ENCODE data around the gene TASOR2. TPM values are rescaled to one million over a fixed set of nuclear protein-coding genes. Genes with fewer than 3 reads are reported as not detected.

The TASOR2 gene
- total RNA-seq, 1 experiment from 2014 or later: 86.6 TPM

DNA sequence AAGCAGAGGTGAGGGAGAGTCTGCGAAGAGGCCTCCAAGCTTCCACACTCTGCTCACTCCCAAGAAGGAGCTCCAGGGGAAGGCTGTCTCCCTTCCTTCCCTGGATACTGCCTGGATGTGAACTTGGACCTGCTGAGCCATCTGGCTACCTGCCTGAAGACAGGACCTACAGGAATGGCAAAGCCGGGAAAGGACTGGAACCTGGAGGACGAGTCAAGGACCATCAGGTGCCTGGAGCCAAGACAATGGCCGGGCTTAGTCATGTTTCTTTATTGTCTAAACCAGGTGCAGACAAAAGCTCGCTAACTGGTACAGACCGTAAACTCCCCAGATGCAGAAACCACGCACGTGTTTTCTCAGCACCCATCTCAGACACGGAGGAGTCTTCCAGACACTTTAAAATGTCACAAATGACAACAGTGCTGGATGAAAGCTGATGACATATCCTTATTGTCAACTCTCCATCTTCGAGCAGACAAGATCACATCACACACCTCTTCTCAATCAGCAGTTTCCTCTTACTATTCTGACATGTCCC is 30.4 kb upstream of the TASOR2 start:
- DNase-seq (ENCODE audit: extremely low read depth, low read depth): no peak

- no peak for DNase-seq (ENCODE audit: extremely low read depth, low read depth)
These were observed 29.5 kb upstream of the TASOR2 start for GRCh38 chr10:5655121-5655520.

DNA sequence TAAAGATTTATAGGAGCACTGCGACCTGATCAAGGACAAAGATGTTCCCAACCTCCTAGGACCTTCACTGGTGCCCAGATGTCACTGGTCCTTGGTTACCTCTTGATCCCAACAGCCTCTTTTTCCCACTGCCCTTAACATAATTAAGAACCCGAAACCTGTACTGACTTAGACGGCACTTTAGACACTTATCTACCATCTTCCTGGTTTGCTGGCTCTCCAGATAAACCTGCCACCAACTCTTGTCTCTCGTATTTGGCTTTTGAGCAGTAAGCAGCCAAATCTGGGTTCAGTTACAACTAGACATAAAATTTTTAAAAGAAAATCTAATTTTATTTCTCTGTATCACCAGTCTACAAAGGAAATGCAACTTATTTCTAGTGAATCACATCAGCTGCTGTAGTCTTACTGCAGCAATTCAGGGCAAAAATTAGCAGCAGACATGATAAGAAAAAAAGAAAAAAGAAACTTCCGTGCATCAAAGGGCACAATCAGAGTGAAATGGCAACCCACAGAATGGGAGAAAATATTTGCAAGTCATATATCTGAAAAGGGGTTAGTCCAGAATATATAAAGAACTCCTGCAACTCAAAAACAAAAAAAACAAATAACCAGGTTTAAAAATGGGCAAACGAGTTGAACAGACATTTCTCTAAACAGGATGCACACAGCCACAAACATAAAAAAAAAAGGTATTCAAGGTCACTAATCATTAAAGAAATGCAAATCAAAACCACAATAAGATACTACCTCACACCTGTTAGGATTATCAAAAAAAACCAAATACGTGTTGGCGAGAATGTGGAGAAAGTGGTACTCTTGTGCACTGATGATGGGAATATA is 27.7 kb upstream of the TASOR2 start:
- no peak for DNase-seq (ENCODE audit: extremely low read depth, low read depth)

DNA sequence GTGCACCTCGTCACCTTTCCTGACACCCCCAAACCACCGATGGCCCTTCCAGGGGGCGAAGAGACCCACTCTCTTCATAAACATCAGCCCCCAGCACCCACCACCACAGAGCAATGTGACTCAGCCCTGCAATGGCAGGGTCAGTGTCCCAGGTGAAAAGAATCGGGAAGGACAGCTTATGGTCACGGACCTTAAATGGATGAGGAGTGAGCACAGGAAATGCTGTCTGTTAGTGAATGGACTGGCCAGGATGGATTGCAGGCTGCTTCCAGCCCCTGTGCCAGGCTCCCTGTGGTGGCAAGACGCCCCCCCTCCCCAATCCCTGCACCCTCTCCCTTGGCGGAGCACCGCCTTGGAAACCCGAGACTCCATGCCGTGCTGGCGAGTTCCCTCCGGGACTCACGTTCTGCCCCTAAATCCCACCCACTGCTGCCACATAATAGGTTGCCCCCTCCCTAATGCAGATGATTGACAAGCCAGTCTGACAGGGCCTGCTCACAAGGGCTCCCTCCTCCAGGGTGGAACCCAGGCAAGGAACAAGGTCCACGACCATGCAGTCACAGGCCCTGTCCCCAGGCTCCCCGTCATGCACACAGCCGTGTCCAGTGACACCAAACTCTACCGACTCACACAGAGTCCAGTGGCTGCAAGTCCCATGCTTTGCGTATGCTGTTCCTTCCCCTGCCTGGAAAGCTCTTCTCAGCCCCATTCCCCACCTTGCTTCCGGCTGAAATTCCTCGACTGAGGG is 25.6 kb upstream of the TASOR2 start:
- no peak for DNase-seq (ENCODE audit: extremely low read depth, low read depth)

DNA sequence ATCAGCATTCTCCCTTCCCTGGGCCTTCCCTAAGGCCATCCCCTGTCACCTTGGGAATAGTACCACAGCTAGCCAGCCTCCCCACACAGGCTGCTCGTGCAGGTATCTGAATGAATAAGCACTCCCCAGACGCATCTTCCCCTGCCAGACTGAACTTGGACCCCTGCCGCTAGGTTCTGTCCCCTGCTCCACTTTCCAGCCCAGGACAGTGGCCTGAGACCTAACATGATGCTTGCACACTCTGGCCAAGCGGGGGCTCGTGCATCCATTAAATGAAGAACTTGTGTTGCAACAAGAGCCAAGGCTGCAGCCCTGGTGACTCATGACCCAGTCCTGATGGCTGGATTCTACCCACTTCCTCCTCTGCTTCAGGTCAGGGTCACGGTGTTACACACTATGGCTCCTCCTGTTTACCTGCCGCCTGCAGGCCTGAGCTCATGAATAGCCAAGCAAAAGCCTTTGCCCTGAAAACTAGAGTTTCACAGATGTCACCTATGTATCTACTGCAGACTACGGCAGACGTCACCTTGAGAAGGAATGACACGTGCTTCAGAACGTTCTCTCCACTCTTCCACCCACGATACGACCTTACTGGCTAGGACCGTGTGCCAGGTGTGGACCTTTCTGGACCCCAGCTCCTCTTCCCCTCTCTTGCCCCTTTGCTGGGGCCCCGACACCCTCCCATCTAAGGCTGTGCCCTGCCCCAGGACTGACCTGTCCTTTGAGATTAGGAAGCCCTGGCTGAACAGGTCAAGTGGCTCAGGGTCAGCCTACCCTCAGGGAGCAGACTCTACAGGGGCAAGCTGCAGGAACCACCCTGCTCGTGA is 24.7 kb upstream of the TASOR2 start:
- no peak for DNase-seq (ENCODE audit: extremely low read depth, low read depth)

- DNase-seq (ENCODE audit: extremely low read depth, low read depth): no peak
These were observed 23.6 kb upstream of the TASOR2 start for GRCh38 chr10:5661043-5661442.

DNA sequence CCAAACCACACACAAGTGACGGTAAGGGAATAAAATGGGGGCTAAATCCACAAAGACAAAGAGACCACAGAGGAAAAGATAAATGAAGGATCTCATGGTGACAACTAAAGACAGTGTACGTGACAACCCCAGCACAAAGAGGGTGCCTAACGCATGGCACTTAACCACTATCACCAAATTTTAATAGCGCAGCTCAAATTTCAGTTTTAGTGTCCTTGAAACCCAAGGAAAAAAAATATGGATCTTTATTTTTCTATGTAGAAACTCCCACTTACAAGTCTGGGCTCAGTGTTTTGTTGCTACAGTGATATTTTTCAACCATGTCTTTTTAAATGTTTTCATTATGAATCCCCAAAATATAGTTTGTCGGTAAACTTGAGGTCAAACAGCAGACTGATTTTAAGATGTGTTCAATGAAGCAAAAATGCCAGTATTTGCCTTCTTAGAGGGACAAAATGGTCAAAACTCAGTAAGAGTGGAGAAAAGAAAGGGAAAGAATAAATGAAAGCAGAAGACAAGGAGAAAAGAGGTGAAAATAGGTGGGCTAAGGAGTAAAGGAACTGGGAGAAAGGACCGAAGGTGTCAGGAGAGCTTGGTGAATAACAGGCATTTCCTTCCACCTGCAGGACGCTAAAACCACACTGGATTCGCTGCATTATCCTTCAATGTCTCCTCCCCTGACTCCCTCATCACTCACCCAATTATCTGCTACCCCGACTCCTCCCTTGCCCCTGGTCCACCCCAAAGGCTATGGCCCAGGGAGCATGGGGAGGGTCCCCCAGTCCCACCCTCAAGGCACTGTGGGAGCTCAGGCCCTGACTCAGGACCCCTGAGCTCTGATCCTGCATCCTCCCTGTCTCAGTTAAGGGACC is 21.7 kb upstream of the TASOR2 start:
- DNase-seq (ENCODE audit: extremely low read depth, low read depth): no peak

GRCh38 chr10:5663692-5664427 is 20.8 kb upstream of the TASOR2 start:
- DNase-seq (ENCODE audit: extremely low read depth, low read depth): no peak

GRCh38 chr10:5665373-5666007 is 19.1 kb upstream of the TASOR2 start:
- DNase-seq (ENCODE audit: extremely low read depth, low read depth): no peak

GRCh38 chr10:5666008-5666840 is 18.4 kb upstream of the TASOR2 start, which contains the start of gene ASB13:
Gene ASB13, minus strand, starts transcription at chr10:5666595. Its CDS starts 44 bp downstream, at chr10:5666551.
- peak; percentile 38 for DNase-seq (ENCODE audit: extremely low read depth, low read depth)

DNA sequence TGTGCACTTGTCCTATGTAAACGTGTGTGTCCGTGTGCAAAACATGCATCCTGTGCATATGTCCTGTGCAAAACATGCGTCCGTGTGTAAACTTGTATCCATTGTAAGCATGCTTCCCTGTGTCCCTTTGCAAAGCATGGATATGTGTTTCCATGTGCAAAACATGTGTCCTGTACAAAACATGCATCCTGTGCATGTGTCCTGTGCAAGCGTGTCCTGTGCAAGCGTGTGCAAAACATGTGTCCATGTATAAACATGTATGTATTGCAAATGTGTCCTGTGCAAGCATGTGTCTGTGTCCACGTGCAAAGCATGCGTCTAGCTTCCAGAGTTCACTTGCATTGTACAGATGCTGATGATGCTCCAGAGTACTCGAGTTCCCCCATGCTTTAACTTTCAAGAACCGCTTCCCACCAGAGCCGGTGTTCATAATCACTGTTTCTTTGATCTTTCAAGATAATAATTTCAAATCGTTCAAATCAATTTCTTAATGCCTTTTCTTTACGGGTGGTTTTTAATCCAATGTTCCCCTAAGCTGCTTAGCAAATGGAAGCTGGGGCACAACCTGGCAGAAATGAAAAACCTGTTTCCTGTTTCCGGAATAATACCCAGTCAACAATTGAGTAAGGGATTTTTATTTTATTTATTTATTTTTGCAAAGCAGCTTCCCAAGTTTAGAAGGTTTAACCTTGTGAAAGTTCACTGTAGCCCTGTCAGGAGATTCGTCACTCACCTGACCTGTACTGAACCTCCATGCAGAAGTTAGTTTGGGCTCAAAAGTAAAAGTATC is 17.6 kb upstream of the TASOR2 start:
- no peak for DNase-seq (ENCODE audit: extremely low read depth, low read depth)

DNA sequence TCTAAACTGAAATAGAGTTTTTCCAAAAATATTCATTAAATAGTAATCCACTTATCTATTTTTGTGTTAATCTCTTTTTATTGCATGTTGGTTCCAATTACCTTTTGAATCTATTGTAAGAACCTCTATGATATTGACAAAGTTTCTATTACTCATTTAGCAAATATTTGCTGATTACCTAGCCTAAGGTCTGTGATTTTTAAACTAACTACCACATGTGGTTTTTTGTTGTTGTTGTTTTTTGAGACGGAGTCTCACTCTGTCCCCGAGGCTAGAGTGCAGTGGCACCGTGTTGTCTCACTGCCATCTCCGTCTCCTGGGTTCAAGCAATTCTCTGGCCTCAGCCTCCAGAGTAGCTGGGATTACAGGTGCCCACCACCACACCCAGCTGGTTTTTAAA is 16.2 kb upstream of the TASOR2 start:
- DNase-seq (ENCODE audit: extremely low read depth, low read depth): no peak

DNA sequence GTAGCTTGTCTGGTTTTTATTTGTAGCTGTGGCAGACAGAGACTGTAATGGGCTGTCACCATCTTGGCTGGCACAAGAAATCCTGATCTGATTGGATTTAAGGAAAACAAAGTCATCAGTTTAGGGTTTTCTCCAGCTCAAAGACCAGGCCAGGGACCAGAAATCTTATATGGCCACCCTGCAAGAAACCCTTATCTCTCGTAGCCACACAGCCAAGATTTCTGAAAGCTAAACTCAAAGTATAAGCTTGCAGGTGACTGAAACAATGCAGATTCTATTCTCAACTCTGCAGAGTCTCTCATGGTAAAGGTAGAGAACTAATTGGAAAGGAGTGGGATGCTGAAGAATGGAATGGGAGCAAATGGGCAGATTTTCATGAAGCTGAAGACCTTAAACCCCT is 15.0 kb upstream of the TASOR2 start:
- DNase-seq (ENCODE audit: extremely low read depth, low read depth): no peak

GRCh38 chr10:5670662-5671375 is 13.8 kb upstream of the TASOR2 start:
- DNase-seq (ENCODE audit: extremely low read depth, low read depth): no peak

GRCh38 chr10:5678397-5679036 is 6.1 kb upstream of the TASOR2 start:
- no peak for DNase-seq (ENCODE audit: extremely low read depth, low read depth)

GRCh38 chr10:5679037-5679435 is 5.6 kb upstream of the TASOR2 start:
- no peak for DNase-seq (ENCODE audit: extremely low read depth, low read depth)

All from NCI-H460 (cell line).